HG02970 (cell line): ENCODE data around the gene NID2.

Source experiments
- ATAC-seq: cut with Tn5 transposase; IDR thresholded peaks from one replicate; pipeline ENCODE4 v1.9.1; 2021; ENCODE audit warnings: mild to moderate bottlenecking, moderate library complexity, moderate number of reproducible peaks; ENCODE audit not compliant: unreplicated experiment, low FRiP score

Gene NID2

GRCh38 chr14:52032204-52032801 lies 36.6 kb downstream of the NID2 start:
- no peak for ATAC-seq

DNA sequence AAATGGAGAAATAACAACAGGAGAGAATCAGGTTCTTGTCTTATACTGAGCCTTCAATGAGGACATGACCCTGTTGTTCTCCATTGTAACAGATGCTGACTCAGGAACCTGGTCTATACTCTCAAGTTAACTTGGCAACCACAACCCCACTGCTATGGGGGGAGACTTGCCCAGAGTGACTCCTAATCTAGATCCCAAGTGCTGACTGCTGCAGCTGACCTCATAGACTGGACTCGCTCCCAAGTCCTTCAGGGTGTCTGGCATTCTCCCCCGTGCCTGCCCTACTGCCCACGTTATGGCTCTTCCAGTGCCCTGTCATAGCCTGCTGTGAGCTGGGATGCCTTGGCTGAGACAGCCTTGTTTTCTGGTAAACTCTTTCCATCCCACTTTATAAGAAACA lies 37.1 kb downstream of the NID2 start:
- no peak for ATAC-seq

GRCh38 chr14:52029881-52030280 lies 39.0 kb downstream of the NID2 start:
- no peak for ATAC-seq

DNA sequence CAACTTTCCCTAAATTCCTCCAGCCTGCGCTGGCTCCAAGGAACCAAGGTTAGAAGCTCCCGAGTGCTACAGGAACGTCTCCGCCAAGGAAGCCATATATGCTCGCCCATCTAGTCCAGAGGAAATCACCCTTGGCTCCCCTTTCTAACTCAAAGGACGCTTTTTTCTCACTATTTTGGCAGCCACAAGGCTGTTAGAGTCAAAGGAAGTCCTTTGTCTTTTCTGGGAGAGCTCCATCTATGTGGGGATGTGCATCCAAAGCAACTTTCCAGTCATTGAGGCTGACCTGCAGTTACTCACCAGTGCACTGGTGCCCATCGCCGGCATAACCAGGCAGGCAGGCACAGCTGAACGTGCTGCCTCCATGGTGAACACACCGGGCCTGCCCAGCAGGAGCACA lies 42.0 kb downstream of the NID2 start:
- no peak for ATAC-seq

- no peak for ATAC-seq
Observed at GRCh38 chr14:52026017-52026660, 42.7 kb downstream of the NID2 start.

GRCh38 chr14:52025310-52025709 lies 43.5 kb downstream of the NID2 start:
- no peak for ATAC-seq

DNA sequence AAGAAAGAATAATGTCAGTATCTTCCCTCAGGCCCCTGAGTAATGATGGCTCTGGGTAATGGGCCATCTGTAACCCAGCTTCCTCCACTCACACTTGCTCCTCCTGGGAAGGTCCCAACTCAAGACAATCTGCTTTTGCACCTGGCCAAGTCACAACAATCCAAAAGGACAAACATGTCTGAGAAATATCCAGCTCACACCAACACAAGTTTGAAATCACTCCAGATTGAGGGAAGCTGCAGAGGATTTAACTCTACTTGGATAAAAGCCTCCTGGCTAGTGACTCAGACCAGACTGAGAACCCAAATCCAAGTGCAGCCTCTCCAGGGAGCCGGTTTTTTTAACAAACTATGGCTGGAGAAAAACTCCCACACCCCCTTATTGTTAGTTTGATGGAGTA lies 45.3 kb downstream of the NID2 start:
- no peak for ATAC-seq

DNA sequence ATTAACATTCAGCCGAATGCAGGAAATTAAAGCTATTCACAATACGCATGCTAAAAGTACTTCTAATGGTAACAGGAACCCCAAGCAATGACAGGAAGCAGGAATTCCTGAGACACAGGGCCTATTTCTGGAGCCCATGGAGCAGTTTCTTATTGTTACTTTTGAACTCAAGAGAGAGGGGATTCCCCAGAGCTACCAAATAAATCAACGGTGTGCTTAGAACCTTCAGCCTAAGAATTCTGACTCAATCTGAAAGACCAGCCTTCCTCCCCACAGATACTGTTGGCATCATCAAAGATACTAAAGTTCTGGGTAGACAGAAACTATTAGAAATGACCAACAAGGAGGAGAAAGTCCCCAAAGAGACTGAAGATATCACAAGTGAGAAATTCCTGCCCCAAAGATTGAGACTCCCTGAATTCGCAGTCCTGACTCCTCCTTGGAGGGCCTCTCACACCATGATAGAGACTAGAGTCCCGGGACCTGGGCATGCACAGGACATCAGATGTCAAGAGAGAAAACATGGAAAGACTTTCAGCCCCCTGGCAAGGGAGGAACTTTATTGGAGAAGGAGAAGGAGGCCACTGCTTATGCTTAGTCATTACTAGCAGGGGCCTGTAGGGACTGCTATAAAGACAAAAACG lies 46.8 kb downstream of the NID2 start:
- ATAC-seq = no peak

DNA sequence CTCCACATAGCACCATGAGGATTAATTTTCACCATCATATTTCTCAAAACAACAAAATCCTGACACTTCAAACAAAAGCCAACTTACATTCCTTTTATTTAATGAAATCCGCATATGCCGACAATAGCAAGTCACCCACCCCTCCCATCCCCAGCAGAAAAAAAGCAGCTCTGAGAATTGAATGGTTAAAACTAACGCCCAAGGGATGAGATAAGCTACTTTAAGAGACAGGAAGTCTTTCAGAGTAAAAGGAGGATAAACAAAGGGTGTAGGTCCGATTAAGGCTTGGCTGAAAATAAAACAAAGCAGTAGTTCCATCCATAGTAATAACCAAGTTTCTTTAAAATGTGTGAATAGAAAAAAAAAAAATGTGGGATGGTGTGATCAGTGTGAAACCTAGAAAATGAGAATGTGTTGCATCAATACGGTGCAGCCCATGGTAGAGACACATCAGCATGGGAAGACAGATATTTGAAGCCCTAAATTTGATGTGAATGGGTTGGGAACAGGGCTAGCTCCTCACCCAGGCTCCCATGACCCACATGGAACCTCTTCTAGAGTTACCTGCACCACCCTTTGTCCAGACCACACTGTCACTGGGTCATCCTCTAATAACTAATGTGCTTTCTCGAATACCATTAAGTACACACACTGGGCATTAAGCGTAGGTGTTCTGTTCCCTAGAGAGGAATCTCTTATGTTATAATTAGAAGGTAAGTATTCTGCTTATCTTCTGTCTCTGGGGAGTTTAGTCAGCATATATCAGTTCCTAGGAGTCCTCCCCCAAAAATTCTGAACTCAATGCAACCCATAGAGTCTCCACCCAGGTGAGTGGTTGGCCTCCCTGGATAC lies 47.8 kb downstream of the NID2 start:
- no peak for ATAC-seq

GRCh38 chr14:52020161-52020714 lies 48.6 kb downstream of the NID2 start:
- ATAC-seq = no peak

GRCh38 chr14:52018970-52019369 lies 49.9 kb downstream of the NID2 start:
- ATAC-seq = no peak

DNA sequence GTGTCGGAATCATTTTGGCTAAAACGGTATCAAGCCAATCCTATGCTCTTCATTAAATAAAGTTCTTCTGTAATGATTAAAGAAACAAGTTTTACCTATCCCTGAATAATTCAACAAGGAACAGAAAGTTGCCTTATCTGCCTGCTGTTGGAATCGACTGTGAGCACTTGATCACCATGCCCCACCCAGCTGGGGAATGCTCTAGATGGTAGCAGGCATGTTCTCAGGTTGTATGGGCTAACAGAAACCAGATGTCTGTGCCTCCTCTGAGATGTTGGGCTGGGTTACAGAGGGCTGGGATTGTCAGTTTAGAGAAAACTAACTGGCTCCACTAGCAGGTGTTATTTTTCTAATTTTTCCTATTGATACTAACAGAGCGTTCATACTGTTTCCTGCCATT lies 50.6 kb downstream of the NID2 start:
- ATAC-seq = no peak

GRCh38 chr14:52015411-52016030 lies 53.3 kb downstream of the NID2 start:
- ATAC-seq = no peak

DNA sequence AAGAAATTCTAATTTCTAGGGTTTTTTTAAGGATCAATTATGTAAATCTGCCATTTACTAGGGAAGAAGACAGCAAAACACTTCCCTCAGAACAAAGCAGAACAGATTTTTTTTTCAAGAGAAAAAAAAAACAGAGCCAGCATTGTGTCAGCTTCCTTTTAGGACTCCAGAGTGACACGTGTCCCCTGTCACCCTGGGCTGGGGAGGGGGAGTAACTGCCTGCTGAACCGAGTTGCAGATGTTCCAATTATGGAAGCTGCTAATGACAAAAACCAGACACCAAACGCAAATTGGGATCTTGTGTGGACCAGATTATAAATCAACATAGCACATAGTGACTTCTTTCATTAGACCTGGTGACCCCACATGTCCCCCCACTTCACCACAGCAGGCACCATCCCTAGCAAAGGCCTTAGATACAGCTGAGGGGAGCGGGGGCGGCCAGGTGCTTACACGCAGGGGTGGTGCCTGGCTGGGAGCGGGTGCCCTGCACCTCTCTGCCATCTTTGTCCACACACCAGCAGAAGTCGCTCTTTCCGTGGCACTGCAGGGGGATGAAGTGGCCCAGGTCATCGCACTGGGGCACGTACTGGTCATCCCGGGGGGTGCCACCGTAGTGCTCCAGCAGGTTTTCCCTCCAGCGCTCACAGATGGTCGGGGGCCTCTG lies 54.1 kb downstream of the NID2 start:
- no peak for ATAC-seq

GRCh38 chr14:52013984-52014600 lies 54.8 kb downstream of the NID2 start:
- ATAC-seq = no peak

- ATAC-seq = no peak
Observed at GRCh38 chr14:52012635-52013034, 56.2 kb downstream of the NID2 start.

- no peak for ATAC-seq
Observed at GRCh38 chr14:52011523-52011922, 57.3 kb downstream of the NID2 start.

DNA sequence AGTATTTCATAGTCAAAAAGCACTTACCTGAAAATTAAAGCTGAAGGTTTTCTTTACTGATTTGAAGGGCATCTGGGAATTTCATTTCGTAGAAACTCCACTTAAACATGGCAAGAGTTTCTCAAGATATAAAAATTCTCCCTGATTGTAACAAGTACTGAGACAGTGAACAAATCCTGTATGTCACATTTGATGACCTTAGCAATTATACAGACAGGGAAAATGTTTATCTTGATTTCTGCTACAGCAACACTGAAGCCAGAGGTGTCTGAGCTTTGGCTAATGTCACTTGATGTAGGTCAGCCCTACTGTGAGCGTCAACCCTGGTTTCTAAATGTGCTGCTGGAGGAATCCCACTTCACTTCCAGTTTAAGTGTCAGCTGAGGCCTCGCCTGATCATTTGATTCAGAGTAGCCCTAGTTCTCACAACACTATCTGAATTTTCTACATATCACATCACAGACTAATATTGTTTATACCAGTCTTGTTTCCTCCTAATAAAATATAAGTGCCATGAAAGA lies 58.6 kb downstream of the NID2 start:
- no peak for ATAC-seq

DNA sequence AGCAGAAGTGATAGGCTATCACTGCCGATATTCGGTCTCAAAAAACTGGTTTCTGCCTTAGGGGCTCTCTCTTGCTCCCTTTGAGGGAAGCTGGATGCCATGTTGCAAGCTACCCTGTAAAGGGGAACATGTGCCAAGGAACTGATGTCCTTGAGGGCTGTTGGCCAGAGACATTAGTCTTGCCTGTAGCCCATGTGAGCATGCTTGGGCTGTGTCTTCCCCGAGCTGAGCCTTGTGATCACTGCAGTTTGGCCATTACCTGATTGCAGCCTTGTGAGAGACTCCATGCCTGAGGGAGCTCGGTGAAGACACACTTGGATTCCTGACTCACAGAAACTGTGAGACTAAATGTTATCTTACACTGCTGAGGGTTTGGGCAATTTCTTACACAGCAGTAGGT lies 60.7 kb downstream of the NID2 start:
- no peak for ATAC-seq
